Measurements from ENCODE around the gene EPN2. TPM values are rescaled to one million over a fixed set of nuclear protein-coding genes. Genes with fewer than 3 reads are reported as not detected.

Gene EPN2
- polyA plus RNA-seq, 1 of the 3 experiments (the other 2 are of a cell fraction): 38.9 TPM

DNA sequence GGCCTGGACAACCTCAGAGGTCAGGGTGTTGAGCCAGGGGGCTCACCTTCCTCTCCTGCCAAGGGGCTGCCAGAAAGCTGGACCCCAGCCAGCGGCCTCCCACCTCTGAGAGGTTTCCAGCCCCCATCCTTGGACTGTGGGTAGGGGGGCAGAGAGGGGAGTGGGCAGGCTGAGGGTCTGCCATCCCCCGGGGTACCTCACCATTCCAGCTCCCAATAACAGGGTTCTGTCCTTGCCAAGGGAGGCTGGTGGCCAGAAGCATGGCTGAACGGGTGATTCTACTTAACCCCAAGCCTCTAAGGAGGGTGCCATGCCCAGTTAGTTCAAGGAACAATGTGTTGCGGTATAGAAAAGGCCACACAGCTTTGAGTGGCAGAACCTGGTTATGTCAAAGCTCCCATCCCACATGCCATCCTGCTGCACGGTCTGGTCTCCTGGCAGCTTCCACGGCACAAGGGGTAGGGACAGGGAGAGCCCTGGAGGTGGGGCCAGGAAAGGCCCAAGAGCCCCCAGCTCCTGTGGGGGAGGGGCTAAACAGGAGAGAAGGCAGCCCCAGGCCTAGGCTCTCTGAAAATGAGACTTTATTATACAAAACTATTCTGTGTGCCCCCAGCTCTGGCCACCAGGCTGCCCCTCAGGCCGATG is 105.6 kb downstream of the EPN2 start:
- no peak overlapping the region for H3K4me2 ChIP-seq
- peak; percentile 54 for DNase-seq
- H2AFZ ChIP-seq (ENCODE audit: low read depth): no peak overlapping the region
- H3K9me3 ChIP-seq: no peaks in the 10 kb centered on the region
- ChIA-PET POLR2A (interaction anchor here (1.0 kb wide), 1 partner anchor 105 kb away, joined by 3 read pairs; the partner anchor contains the start of gene EPN2), CTCF (interaction anchor here (1.0 to 3.7 kb wide), 5 partner anchors 20 to 104 kb away, joined by 3 to 20 read pairs (median 4); partner anchors contain the start of gene B9D1)
- TF ChIP-seq RCOR1 (IDR thresholded peaks at IDR 0.05; ENCODE audit: low read length): no peak
- no peak for TF ChIP-seq EZH2phosphoT487 (IDR thresholded peaks at IDR 0.05; ENCODE audit: borderline replicate concordance, low read depth)
- no peak for TF ChIP-seq PBX3 (IDR thresholded peaks at IDR 0.05)
- no peak for TF ChIP-seq POLR2AphosphoS5 (IDR thresholded peaks at IDR 0.05; ENCODE audit: low read depth, low read length)
- TF ChIP-seq MEF2A (IDR thresholded peaks at IDR 0.05; ENCODE audit: borderline replicate concordance, low read depth): no peak
- no peak for TF ChIP-seq RXRA (IDR thresholded peaks at IDR 0.05; ENCODE audit: borderline replicate concordance, low read depth)
- no peak for TF ChIP-seq RAD21 (IDR thresholded peaks at IDR 0.05; ENCODE audit: low read length)
- no peak for TF ChIP-seq FOXJ3 (CRISPR knock-in tag; IDR thresholded peaks at IDR 0.05)
- TF ChIP-seq, protein P1, sequence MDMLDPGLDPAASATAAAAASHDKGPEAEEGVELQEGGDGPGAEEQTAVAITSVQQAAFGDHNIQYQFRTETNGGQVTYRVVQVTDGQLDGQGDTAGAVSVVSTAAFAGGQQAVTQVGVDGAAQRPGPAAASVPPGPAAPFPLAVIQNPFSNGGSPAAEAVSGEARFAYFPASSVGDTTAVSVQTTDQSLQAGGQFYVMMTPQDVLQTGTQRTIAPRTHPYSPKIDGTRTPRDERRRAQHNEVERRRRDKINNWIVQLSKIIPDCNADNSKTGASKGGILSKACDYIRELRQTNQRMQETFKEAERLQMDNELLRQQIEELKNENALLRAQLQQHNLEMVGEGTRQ (IDR thresholded peaks at IDR 0.05; ENCODE audit: borderline replicate concordance, low read depth, low read length): no peak
- no peak for TF ChIP-seq SIN3A (IDR thresholded peaks at IDR 0.05; ENCODE audit: borderline replicate concordance, low read depth, low read length)
- no peak for TF ChIP-seq FOSL2 (IDR thresholded peaks at IDR 0.05; ENCODE audit: borderline replicate concordance, low read depth)
- no peak for TF ChIP-seq RFX5 (IDR thresholded peaks at IDR 0.05; ENCODE audit: low read length)
- TF ChIP-seq MXI1 (IDR thresholded peaks at IDR 0.05; ENCODE audit: low read depth, low read length): no peak
- no peak for TF ChIP-seq ZBTB33 (IDR thresholded peaks at IDR 0.05; ENCODE audit: borderline replicate concordance, low read depth)
- TF ChIP-seq EP300 (IDR thresholded peaks at IDR 0.05; ENCODE audit: borderline replicate concordance in 1 of 2, low read depth in 1 of 2, low read length in 1 of 2): no peak
- no peak for TF ChIP-seq TCF12 (IDR thresholded peaks at IDR 0.05)
- no peak for TF ChIP-seq SMC3 (IDR thresholded peaks at IDR 0.05; ENCODE audit: low read depth, low read length)
- 93% methylated on average over 2 of the region's 7 CpGs for WGBS (ENCODE audit: low lambda C conversion rate)
- H3K9ac ChIP-seq: no peak overlapping the region
- H3K4me1 ChIP-seq (ENCODE audit: control insufficient read depth in 1 of 2, insufficient read depth in 2 of 2, low read depth in 1 of 2, low read length in 1 of 2): peaks cover 13% of the 10 kb centered on the region in 2 experiments; a peak in 3 of 4 replicates
- H3K4me3 ChIP-seq (ENCODE audit: low read depth in 2 of 2, low read length in 1 of 2): no peak overlapping the region
- H4K20me1 ChIP-seq (ENCODE audit: insufficient read depth): no peaks in the 10 kb centered on the region
- H3K27me3 ChIP-seq (ENCODE audit: insufficient read depth): no peaks in the 10 kb centered on the region
- H3K9me2 ChIP-seq: no peaks in the 10 kb centered on the region
- no peaks in the 10 kb centered on the region for H3K79me2 ChIP-seq (ENCODE audit: insufficient read depth)
- no peak overlapping the region for H3K27ac ChIP-seq (ENCODE audit: low read depth in 2 of 2, low read length in 1 of 2)
- H3K36me3 ChIP-seq (replicated peaks in 1 of 2; ENCODE audit: control insufficient read depth in 1 of 2, insufficient read depth in 2 of 2, low read length in 1 of 2): no peaks in the 10 kb centered on the region
- H3F3A ChIP-seq (replicated peaks; ENCODE audit: insufficient read depth): peaks cover 16% of the 10 kb centered on the region

Measured in SK-N-SH (cell line).